Muscle layer of duodenum (tissue), 2 donors: ENCODE results near the gene SIL1.

Source experiments
- H3K27ac ChIP-seq: one replicate; pipeline ENCODE4 v1.7.0; 2013; ENCODE audit warnings: mild to moderate bottlenecking, low read length
- H3K27me3 ChIP-seq: one replicate; pipeline ENCODE4 v1.7.0; 2013; ENCODE audit warnings: low read depth, mild to moderate bottlenecking, control low read depth, low read length
- H3K36me3 ChIP-seq, 2 donors: one replicate each; pipeline ENCODE4 v1.7.0; 2013; ENCODE audit warnings: low read length in 2 of 2, control low read depth in 1 of 2, mild to moderate bottlenecking in 1 of 2; ENCODE audit not compliant: insufficient read depth in 2 of 2, control insufficient read depth in 1 of 2
- H3K4me1 ChIP-seq, 2 donors: one replicate each; pipeline ENCODE4 v1.7.0; 2013; ENCODE audit warnings: low read length in 2 of 2, mild to moderate bottlenecking in 2 of 2, control low read depth in 1 of 2, moderate library complexity in 1 of 2; ENCODE audit not compliant: insufficient read depth in 2 of 2, control insufficient read depth in 1 of 2
- H3K4me3 ChIP-seq, 2 donors: one replicate each; pipeline ENCODE4 v1.7.0; 2013; ENCODE audit warnings: low read length in 2 of 2, low read depth in 1 of 2, mild to moderate bottlenecking in 1 of 2
- H3K9me3 ChIP-seq, 2 donors: one replicate each; pipeline ENCODE4 v1.7.0; 2013; ENCODE audit warnings: low read length in 2 of 2, control low read depth in 1 of 2, mild to moderate bottlenecking in 1 of 2; ENCODE audit not compliant: control insufficient read depth in 1 of 2
- donor health status: healthy.

SIL1 gene

DNA sequence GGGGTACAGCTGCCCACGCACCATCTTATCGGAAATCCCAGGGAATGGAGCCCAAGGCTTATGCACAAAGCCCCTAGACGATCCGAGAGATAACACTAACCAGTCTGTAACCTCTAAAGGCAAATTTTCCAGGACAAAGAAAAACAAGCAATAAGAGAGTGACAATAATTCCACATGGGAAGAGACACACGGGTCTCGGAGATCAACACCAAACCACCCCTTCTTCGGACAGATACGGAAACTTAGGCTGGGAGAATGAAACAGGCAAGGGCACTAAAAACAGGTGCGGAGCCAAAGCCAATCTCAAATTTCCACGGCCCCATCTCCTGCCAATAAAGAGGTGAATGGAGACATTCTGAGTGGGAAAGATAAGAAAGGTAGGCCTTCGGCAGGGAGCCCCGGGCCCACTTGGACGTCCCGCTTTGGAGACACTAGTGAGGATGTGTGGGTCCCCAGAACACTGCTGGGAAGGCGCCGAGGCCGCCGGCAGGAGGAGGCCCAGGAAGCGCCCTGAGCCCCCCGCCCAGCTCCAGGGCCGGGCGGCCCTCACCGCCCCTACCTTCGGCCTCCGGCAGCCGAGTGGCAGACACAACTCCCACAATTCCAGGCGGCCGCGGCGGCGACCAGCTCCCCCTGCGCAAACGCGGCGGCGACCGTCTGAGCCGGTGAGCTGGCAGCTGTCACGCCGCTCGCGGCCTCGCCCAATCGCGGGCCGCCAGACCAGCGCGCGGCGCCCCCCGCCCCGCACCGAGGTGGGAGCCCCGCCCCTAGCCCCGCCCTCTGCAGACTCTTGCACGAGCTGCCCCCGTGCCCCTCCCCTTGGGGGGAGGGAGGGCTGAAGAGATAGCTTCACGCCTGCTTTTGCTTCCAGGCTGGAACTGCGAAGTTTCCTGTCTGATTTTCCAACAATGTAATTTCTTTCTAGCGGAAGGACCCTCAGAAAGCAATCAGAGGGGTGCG lies at the start of gene SIL1:
TSS of gene SIL1 (minus strand) at position 659 of the 960 bp plus-strand sequence. CDS start 70,525 bp downstream, outside the sequence.
- Histone ChIP-seq H3K4me3 (peak within 1 kb of the TSS; percentile 63 to 100), H3K4me1 (peaks cover 0 to 13% of the 10 kb centered on the region in 2 donors), H3K9me3 (no peaks in the 10 kb centered on the region), H3K27ac (peak within 1 kb of the TSS; percentile 99), H3K36me3 (no peaks in the 10 kb centered on the region), H3K27me3 (no peaks in the 10 kb centered on the region)

DNA sequence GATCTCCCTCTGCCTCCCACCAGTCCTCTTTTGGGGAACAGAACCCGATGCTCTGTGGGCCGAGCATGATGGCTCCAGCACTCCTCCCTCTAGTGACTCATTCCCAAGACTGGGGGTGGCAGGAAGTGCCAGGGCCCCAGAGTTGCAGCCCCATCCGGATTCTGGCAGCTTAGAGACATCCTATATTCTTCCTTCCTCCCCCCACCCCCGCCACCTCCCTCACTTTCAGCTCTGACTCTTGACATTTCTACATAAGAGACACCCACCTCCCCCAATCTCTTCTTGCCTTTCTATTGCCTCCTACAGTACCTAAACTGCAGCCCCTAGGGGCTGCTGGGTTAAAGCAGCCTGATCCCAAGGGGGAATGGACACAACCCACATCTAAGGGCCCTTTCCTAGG lies 48.2 kb upstream of the SIL1 start:
- Histone ChIP-seq H3K4me3 (no peak overlapping the region), H3K9me3 (no peaks in the 10 kb centered on the region), H3K4me1 (no peaks in the 10 kb centered on the region), H3K27me3 (no peaks in the 10 kb centered on the region), H3K27ac (no peak overlapping the region), H3K36me3 (no peaks in the 10 kb centered on the region)

DNA sequence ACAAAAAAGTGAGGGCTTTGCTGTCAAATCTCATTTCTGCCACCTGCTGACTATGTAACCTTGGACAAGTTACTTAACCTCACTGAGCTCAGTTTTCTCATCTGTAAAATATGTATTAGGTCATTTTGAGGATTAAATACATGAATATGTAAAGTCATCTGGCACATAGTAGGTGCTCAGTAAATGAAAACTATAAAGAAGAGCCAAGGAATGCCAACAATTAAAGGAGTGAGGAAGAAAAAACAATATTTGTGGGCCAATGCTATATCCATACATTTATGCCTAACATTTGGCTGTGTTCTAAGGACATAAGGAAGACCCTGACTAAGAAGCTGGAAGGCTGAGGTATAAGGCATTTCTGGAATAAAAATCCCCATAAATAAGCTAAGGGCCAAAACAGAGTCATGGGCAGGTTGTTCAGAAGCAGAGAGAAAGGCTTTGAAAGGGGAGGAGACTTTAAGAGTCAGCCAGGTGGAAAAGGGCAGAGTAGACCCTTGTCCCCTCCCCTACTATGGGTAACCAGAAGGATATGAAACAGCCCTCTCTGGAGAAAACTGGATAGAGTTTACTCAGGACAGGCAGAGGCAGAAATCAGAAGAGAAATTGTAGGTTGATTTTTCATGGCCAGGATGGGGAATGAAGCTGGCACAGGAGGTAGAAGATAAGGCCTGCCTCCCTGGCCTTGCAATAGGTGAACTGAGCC lies 47.6 kb upstream of the SIL1 start:
- H3K27ac ChIP-seq, result no peak overlapping the region
- no peak overlapping the region for H3K4me3 ChIP-seq
- H3K4me1 ChIP-seq, result no peaks in the 10 kb centered on the region
- H3K36me3 ChIP-seq, result no peaks in the 10 kb centered on the region
- H3K27me3 ChIP-seq, result no peaks in the 10 kb centered on the region
- no peaks in the 10 kb centered on the region for H3K9me3 ChIP-seq

DNA sequence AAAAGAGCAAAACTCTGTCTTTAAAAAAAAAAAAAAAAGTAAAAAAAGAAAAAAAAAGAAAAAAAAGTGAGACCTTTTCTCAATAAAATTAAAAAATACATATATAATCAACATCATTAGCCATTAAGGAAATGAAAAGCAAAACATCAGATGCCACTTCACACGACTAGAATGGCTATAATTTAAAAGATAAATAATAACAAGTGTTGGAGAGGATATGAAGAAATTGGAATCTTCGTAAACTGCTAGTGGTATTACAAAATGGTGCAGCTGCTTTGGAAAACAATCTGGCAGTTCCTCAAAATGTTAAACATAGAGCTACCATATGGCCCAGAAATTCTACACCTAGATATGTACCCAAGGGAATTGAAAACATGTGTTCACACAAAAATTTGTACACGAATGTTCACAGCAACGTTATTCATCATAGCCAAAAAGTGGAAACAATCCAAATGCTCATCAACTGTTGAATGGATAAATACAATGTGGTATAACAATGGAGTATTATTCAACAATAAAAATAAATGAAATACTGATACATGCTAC lies 45.3 kb upstream of the SIL1 start:
- H3K36me3 ChIP-seq, result no peaks in the 10 kb centered on the region
- no peaks in the 10 kb centered on the region for H3K9me3 ChIP-seq
- H3K27me3 ChIP-seq, result no peaks in the 10 kb centered on the region
- no peak overlapping the region for H3K4me3 ChIP-seq
- no peaks in the 10 kb centered on the region for H3K4me1 ChIP-seq
- no peak overlapping the region for H3K27ac ChIP-seq

DNA sequence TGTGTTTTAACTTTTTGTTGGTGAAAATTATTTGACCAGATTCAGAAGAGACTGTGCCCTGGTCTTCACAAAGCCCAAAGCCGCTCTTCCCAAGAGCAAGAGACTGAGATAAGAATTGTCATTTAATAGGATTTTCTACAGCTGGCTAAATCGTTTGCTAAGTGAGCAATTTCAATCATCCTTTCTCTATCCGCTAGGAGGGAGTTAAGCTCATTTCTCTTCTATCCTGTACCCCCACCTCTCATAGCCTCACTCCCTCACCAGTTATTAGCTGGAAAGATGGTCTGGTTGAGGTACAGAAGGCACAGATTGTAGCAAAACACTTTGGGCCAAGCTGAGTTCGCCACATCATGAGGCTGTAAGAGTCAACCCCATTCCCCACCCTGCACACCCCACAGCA lies 43.0 kb upstream of the SIL1 start:
- no peak overlapping the region for H3K4me3 ChIP-seq
- H3K4me1 ChIP-seq, result no peaks in the 10 kb centered on the region
- no peaks in the 10 kb centered on the region for H3K27me3 ChIP-seq
- H3K27ac ChIP-seq, result no peak overlapping the region
- no peaks in the 10 kb centered on the region for H3K36me3 ChIP-seq
- H3K9me3 ChIP-seq, result no peaks in the 10 kb centered on the region

DNA sequence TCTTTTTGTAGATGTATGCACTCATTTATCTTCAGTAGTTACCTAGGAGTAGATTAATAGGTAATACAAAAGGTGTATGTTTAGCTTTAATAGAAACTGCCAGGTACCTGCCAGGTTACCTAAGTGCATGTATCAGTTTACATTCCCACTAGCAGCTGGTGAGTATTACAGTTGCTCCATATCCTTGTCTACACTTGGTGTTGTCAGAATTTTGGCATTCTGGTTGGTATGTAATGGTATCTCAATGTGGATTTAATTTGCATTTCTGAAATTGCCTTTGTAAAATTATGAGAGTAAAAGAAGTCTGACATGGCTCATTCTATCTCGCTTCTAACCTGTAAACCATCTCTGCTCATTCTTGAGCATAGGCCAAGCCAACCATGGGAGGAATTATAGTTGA lies 38.3 kb upstream of the SIL1 start:
- H3K4me1 ChIP-seq, result no peaks in the 10 kb centered on the region
- H3K36me3 ChIP-seq, result no peaks in the 10 kb centered on the region
- H3K27me3 ChIP-seq, result no peaks in the 10 kb centered on the region
- no peak overlapping the region for H3K4me3 ChIP-seq
- H3K9me3 ChIP-seq, result no peaks in the 10 kb centered on the region
- no peak overlapping the region for H3K27ac ChIP-seq

DNA sequence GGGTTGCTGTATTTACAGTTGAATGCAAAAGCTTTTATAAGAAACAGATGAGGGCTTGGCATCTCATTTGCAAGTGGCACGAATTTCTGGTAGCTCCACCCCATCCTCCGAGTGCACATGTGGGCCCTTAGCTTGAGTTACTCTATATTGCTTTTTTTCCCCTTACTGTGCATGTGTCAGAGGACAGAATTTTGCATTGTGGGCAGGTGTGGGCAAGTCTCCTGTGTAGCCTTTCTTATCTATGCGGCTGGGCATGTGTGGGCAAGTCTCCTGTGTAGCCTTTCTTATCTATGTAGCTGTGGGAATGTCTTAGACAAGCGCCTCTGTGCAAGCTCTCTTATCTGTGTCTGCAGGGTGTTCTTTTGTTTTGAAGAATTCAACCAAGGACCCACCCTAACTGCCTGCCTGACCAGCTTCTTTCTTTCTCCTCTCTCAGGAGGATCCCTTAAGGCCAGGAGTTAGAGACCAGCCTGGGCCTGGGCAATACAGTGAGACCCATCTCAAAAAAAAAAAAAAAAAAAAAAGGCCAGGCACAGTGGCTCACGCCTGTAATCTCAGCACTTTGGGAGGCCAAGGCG lies 34.1 kb upstream of the SIL1 start:
- Histone ChIP-seq H3K27me3 (no peaks in the 10 kb centered on the region), H3K4me1 (no peaks in the 10 kb centered on the region), H3K4me3 (no peak overlapping the region), H3K9me3 (no peaks in the 10 kb centered on the region), H3K36me3 (no peaks in the 10 kb centered on the region), H3K27ac (no peak overlapping the region)

GRCh38 chr5:139228201-139228803 lies 30.1 kb upstream of the SIL1 start:
- Histone ChIP-seq H3K27ac (no peak overlapping the region), H3K27me3 (no peaks in the 10 kb centered on the region), H3K36me3 (no peaks in the 10 kb centered on the region), H3K9me3 (no peaks in the 10 kb centered on the region), H3K4me3 (no peak overlapping the region), H3K4me1 (no peaks in the 10 kb centered on the region)

DNA sequence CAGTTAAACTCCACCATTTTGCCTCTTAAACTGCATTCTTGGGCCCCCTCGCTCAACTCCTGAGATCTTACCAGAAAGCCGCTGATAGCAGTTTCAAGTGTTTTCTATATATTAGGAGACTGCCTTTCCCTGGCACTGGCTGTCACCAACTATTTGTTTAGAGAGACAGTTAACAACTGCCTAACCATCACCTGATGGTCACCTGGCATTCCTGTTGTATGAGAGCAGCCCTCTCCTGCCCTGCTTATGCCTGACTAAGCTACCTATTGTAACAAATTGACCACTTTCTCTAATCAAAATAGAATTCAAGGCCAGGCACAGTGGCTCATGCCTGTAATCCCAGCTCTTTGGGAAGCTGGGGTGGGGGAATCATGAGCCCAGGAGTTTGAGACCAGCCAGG lies 28.0 kb upstream of the SIL1 start:
- no peaks in the 10 kb centered on the region for H3K27me3 ChIP-seq
- H3K9me3 ChIP-seq, result no peaks in the 10 kb centered on the region
- no peaks in the 10 kb centered on the region for H3K4me1 ChIP-seq
- no peak overlapping the region for H3K27ac ChIP-seq
- no peaks in the 10 kb centered on the region for H3K36me3 ChIP-seq
- H3K4me3 ChIP-seq, result no peak overlapping the region

DNA sequence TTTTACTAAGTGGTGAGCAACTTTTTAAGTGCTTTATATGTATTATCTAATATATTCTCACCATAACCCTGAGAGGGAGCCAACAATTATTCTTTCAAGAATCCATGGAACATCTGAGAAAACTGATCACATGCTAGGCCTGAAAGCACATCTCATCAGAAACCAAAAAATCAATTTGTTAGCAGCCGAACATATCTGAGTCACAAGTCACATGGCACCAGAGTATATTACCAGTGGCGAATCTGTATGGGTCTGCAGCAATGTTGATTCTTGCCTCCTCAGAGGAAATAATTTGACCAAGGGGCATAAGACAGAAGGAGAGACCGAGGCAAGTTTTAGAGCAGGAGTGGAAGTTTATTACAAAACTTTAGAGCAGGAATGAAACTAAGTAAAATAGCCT lies 25.3 kb upstream of the SIL1 start:
- Histone ChIP-seq H3K9me3 (no peaks in the 10 kb centered on the region), H3K27ac (no peak overlapping the region), H3K4me3 (no peak overlapping the region), H3K27me3 (no peaks in the 10 kb centered on the region), H3K4me1 (no peaks in the 10 kb centered on the region), H3K36me3 (no peaks in the 10 kb centered on the region)

DNA sequence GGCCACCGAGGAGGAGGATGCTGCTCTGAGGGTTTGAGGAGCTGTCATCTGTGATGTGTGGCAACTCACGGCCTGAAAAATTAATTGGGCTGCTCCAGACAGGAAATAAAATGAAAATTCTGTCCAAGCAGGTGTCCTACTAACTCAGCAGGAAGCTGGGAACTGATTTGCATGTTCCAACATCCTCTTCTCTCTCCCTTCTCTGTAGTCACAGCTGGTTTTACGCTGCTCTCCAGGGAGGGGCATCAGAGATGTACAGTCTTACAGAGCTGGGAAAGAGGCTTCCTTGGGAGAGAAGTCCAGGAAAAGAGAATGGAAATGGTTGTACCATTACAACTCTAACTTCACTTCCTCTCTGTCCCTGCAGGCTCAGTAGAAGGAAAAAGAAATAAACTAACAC lies 24.2 kb upstream of the SIL1 start:
- no peaks in the 10 kb centered on the region for H3K27me3 ChIP-seq
- H3K27ac ChIP-seq, result no peak overlapping the region
- no peaks in the 10 kb centered on the region for H3K9me3 ChIP-seq
- H3K36me3 ChIP-seq, result no peaks in the 10 kb centered on the region
- H3K4me3 ChIP-seq, result no peak overlapping the region
- no peaks in the 10 kb centered on the region for H3K4me1 ChIP-seq
